HG03460 (cell line): ENCODE results near the gene ZDHHC14.
"Not testable (repeated sequence)": the region's sequence is repeated elsewhere in the genome, so short reads cannot be mapped to it uniquely, and the experiment has no call there.

Experiments
- ATAC-seq: cut with Tn5 transposase; IDR thresholded peaks from one replicate; pipeline ENCODE4 v1.9.1; 2021; ENCODE audit not compliant: unreplicated experiment

The ZDHHC14 gene

DNA sequence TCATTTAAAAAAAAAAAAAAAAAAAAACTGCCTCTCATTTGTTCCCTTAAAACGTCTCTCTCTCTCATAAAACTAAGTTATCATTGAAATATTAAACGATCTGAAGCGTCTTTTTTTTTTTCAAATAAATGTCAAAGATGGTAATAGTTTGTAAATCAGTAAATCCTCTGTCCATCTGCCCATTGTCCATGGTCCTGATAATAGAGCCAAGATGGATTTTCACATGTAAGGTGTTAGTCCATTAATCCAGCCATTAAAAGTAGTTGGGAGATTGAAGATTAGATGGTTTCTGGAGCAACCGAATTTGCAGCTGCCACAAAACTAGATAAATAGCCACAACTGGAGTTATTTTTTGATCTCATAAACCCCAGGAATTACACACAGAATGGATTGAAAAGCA lies 296.2 kb downstream of the ZDHHC14 start:
- ATAC-seq: no peak

DNA sequence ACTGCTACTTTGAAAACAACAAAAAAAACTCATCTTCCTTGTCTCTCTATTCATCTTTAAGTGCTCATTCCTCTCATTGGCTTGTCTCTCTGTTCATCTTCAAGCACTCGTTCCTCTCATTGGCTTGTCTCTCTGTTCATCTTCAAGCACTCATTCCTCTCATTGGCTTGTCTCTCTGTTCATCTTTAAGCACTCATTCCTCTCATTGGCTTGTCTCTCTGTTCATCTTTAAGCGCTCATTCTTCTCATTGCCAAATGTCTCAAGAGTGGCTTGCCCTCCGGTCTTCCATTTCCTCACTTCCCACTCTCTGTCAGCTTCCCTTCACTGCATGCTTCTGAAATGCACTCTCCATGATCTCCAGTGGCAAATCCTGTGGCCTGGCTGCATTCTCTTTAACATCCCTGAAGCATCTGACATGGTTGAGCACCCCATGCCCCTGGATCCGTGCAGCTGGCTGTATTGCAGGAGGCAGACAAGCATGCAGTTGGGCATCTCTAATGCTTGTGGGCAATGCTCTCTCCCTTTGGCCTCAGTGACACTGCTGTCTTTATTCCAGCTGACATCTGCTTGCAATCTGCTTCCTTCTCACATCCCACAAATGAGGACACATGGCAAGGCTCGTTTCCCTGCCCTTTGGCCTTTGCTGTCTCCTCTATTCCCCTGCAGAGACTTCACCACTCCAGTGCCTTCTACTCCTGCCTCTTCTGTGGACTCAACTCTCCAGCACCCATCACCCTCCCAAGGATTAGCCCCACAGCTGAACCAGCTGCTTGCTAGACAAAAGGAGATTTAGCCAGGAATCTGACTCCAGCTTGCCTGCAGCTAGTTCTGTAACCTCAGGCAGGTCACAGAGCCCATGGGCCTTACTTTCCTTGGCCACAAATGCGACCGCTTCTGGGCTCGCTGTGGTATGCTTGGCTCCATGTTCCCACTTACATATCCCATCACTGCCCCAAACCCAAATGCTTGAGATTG lies 298.9 kb downstream of the ZDHHC14 start:
- ATAC-seq: no peak

DNA sequence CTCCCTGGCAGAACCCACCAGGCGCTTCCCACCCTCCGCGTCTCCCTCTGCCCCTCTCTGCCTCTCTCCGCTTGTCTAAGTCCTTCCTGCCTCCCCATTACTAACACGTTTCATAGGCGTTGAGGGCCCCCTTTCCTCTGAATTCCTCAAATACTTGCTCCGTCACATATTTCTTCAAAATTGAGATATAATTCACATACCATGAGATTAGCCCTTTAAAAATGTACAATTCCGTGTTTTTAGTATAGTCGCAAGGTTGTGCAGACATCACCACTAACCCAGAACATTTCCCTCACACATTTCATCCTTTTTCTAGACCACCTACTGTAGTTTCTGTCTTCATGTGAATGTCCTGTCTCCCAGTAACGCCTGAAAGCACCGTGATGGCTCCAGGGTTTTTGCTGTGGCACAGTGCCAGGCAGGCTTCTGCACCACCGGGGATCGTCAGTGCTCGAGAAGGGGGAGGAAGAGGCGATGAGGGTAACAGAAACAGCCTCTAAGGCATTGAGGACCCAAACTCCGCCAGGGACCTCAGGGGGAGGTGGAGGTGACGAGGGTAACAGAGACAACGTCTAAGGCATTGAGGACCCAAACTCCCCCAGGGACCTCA lies 300.2 kb downstream of the ZDHHC14 start:
- ATAC-seq: no peak

DNA sequence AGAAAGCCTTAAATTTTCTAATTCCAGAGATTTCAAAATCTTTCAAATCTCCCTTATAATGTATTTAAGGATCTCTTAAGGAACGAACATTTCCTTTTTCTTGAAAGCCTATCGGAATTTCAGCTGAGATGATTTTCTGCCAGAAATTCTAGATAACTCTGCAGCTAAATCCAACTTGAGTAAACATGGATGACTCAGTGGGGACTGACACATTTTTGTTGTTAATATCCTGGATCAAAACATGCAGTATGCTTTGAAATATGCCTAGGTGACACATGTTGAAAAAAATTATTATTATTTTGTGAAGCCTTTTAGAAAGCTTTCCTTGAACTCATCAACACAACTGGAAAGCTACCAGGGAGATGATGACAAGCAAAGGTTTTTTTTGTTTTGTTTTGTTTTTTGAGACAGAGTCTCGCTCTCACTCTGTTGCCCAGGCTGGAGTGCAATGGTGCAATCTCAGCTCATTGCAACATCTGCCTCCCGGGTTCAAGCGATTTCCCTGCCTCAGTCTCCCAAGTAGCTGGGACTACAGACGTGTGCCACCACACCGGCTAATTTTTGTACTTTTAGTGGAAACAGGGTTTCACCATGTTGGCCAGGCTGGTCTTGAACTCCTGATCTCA lies 302.0 kb downstream of the ZDHHC14 start:
- no peak for ATAC-seq

DNA sequence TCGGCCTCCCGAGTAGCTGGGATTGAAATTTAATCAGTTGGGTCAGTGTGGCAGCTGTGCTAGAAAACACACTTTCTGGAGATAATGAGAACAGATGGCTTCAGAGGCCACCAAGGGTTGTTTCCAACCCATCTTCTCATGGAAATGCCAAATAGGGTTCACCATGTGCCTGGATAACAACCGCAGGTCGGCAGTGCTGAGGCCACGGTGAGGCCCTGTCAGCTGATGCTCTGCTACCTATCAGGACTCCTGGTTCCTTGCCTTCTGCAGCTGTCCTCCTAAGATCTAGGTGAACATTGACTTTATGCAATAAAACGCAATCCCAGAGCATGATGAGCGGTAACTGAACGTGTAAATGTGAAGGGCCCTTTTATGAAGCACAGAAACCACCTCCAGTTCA lies 302.7 kb downstream of the ZDHHC14 start:
- ATAC-seq: no peak

DNA sequence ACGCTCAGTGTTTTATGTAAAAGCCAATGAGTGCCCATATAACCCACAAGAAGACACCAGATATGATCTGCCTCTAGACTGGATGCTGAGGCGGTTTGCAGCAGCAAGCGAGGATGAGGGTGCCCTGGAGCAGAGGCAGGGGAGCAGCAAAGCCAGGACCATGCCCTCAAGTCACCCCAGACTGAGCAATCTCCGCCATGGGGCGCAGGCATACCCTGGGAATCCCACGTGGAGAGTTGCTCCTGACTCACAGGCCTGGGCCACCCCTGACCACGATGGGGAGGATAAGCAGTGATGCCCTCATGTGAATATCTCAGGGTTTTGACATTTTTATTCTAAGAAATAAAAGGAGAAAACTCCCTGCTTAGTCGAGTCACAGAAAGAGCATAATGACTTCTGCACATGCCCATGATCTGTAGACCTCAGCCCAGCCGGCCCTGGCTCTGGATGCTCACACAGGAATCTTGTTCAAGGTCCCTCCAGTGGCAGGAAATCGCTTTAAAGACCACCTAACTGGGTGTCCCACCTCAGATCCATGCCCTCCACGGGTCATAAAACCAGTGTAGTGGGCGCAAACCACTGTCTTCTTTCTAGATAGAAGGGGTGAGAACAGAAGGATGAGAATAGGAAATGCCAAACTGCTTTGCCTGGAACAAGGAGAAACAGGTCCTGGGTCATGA lies 303.8 kb downstream of the ZDHHC14 start:
- ATAC-seq: no peak

DNA sequence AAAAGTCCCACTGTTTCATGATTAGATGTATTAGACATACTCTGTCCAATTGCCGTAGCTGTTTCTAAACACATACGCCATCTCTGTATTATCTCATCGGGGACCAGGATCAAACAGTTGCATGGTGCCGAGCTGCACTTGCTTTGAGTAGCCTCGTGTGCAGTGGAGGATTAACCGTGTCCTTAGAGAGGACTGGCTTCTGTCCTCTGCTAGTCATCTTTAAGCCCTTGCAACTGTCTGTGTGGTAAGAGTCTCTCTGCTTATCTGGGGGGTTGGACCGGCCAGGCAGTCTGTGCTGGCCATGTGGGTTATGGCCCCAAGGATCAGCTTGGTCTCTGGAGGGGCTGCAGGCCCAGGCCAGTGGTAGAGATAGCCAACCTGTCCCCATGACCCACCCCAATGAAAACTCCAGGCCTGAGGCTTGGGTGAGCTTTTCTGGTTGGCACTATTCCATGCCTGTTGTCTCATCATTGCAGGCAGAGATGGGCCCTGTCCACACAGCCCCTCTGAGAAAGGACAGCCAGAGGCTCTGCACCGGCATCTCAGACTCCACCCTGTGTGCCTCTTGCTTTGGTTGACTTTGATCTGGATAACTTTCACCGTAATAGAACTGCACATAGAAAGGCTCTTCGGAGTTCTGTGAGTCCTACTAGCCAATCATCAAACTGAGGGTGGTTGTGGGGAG lies 304.7 kb downstream of the ZDHHC14 start:
- no peak for ATAC-seq

DNA sequence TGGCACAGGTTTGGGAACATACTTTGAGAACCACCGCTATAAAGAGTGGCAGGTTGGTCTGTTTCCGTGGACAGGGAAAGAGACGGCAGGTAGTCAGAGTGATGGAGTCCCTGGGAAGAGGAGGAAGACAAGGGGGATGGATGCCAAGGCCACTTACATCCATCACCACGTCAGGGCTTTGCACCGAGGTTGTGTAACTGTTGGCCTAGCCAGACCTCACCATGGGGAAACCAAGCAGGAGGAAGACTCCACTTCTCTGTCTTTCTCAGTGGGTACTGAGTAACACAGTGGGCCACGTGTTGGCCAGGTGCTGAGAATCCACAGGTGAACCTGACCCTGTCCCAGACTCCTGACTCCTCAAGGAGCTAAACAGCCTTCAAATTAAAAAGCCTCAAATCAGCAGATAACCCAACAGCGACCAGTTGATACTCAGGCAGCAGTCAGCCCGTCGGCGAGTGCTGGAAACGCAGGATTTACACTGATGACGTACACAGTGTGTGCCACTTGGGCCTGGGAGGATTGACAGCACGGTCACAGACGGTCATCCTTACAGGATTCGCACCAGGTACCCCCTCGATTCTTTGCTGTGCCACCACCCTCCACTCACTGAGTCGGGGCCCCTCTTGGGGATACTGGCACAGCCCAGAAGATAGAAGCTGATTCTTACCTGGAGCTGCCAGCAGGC lies 307.4 kb downstream of the ZDHHC14 start:
- ATAC-seq: no peak

DNA sequence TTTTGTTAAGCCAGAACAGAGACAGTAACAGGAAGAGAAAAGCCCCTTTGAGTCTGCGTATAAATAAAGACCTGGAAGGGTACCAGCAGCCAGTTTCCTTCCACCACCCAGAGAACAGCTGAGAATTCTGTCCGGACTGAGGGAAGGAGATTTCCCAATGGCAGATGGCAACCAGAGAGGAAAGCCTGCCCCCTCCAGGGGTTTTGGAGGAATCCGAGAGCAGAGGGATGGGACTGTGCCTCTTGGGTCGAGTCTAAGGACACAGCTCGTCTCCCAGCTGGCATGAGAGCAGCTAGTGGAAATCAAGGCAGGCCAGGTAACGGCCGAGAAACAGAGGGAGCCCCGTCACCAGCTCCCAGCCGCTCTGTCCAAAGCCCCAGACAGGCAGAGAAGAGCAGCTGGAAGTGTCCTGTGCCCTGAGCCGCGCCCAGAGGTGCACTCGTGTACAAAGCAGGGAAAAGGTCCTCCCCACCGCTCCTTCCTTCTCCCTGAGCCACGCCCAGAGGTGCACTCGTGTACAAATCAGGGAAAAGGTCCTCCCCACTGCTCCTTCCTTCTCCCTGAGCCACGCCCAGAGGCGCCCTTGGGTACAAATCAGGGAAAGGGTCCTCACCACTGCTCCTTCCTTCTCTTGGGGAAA lies 308.1 kb downstream of the ZDHHC14 start:
- ATAC-seq: no peak

DNA sequence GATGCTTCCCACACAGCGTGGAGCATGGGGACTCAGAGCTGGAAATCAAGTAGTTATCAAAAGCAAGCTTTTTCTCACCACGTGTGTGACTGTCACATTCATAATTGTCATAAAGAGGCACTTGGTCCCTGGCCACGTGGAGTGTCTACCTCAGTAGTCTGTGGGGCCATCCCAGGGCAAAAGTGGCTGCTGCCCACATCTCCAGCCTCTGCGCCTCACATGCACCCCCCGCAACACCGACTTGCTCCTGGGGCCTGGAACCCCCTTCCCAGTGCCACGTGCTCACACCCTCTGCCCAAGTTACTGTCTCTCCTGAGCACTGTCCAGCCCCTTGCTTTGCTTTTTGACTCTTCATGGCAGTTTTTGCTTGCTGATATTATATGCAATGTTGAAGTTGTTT lies 308.9 kb downstream of the ZDHHC14 start:
- ATAC-seq: no peak

DNA sequence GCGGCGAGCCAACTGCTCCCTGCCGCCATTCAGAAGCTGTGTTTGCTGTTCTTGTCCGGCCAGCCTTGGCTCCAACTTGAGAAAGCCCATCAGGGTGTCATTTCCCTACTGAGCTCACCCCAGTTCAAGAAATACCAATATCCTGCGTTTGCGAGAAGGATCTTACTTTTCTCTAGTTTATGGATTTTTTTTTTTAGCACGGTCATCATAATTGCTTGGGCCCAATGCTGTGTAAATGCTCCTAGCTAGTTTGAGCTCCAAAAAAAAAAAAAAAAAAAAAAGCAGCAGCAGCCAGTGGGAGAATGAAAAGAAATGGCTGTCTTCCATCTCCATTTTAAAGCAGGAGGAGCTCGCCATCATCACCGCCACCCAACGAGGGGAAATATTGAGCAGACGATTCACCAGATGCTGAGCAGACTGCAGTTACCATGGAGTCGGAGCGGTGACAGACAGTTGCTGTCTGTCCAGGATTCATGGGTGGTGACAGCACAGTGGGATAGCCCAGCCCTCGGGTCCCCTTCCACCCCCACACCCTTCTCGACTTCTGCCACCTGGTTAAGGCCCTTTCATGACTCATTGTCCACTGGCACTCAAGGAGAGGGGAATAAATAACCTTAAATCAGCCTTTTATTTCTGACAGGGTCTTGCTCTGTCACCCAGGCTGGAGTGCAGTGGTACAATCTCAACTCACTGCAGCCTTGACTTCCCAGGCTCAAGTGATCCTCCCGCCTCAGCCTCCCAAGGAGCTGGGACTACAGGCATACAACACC lies 309.6 kb downstream of the ZDHHC14 start:
- no peak for ATAC-seq

DNA sequence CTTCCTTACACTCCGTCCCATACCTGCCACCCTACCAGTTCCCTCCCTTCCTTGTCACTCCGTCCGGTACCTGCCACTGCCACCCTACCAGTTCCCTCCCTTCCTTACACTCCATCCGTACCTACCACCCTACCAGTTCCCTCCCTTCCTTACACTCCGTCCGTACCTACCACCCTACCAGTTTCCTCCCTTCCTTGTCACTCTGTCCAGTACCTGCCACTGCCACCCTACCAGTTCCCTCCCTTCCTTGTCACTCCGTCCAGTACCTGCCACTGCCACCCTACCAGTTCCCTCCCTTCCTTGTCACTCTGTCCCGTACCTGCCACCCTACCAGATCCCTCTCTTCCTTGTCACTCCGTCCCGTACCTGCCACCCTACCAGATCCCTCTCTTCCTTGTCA lies 310.6 kb downstream of the ZDHHC14 start:
- ATAC-seq: not testable (repeated sequence)

DNA sequence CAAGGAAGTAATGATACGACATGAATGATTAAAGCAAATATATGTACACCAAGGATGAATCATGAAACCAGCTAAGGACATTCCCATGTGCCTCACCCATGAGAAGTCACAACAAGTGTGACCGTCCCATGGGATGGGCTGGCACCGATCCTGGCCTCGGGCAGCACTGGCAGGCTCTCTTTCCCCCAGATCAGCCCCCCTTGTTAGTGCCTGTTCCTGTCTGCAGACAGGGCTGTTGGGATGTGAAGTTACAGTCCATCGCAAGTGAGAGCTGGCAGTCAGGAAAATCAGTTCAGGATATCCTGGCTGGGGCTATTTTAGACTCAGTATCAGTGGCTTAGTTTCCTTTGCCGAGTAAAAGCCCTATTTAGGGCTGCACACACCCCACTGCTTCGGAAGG lies 312.9 kb downstream of the ZDHHC14 start:
- no peak for ATAC-seq

DNA sequence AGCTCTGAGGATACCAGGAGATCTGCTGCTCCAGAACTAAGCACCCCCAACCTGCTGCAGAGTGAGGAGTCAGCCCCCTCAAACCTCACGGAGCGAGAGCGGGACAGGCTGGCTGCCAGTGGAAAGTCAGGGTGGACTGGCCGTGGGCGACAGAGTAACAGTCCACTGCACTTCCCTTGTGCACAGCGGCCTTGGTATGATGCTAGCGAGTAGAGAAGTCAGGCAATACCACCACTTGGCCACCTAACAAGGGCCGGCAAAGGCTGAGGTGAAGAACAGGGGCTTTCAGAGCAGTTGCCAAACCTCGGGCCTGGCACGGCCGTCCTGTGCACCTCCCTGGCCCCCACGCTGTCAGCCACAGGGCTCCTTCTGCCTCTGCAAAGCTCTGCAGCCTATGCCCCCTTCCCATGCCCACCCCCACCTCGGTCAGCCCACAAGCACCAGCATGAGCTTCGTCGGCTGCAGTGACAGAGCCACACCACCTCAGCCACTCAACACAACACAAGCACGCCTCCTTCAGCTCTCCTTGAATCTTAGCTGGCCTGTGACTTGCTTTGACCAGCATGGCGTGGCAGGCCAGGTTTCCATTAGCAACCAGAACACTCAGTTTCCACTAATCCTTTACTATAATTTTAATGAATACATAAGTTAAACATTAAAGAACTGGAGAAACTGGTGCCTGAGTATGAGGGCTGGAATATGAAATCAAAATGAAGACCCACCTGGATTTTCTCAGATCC lies 314.5 kb downstream of the ZDHHC14 start:
- no peak for ATAC-seq

DNA sequence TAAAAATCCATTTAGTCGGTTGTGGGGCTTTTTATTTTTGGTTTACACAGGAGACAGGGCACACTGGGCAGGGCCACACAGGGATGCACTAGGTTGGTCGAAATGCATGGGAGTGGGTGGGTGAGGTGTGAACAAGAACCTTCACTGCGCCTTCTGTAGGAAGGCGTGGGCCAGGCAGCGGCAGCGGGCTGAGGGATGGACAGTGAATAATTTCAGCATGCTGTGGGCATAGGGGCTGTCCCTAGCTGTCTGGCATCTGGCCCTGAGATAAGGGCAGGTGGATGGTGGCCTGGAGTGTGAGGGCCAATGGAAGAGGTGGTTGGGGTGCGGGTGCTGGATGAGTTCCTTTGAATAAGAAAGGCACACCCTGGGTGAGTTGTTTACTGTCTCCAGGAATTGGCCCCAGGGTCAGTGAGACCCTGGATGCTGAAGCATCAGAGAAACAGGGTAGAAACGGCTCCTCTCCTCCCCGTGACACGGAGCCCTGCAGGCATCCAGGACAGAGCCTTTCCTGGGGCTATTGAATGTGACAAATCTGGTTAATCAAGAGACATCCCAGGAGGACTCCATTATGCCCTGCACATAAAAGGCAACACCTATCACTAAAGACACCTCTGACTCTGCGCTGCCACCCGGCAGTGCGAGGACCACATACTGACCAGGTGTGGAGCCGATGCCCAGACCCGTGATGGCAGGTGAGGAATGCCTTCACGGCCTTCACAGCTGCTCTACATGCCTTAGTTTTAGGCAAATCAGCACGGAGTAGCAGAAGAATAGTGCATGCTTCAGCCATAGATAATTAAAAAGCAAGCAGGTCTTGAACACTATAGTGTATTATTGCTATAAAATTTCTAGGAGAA lies 319.0 kb downstream of the ZDHHC14 start:
- no peak for ATAC-seq

DNA sequence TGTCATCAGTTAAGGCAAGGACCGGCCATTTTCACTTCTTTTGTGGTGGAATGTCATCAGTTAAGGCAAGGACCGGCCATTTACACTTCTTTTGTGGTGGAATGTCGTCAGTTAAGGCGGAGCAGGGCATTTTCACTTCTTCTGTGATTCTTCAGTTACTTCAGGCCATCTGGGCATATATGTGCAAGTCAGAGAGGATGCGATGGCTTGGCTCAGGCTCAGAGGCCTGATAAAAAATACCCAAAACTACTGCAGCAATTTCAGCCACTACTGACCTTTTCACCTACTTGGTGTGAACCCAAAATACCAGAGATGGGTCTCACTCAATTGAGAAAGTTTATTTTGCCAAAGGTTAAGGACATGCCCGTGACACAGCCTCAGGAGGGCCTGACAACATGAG lies 325.4 kb downstream of the ZDHHC14 start:
- ATAC-seq: not testable (repeated sequence)

DNA sequence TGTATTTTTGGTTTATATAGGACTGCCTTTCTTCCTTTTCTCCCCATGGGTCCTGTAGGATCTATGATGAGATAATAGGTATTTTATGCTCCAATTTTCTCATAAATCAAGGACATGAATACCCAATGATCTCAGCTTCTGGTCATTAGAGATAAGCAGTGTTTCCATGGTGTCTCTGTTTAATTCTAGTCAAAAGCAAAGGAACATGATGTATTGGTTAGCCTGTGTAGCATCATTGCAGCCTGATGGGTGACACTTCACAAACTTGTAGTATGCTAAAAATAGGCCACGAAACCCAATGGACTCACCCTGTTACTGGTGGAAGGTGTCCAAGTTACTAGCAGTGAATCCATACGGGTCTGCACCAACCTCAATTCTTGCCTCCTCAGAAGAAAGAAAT lies 325.9 kb downstream of the ZDHHC14 start:
- ATAC-seq: no peak
